ENCODE measurements around the gene TMEM131L.

DNA sequence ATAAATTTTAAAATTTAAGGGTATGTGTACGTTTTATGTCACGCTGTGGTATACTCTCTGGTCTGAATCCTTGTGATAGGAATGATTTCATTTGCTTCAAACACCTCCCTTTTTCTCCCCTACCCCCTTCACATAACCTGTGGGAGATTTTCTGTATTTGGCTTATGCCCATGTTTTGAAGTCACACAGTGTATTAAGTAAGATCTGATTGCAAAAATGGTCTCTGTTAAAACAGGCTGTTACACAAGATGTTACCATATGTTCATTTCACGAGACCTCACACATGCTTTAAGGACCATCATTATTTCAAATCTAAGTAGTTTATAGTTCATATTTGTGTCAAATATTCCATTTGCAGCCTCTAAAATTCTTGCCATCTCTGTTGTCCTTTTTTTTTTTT is 63.5 kb downstream of the TMEM131L start:
- TF ChIP-seq, protein P1, sequence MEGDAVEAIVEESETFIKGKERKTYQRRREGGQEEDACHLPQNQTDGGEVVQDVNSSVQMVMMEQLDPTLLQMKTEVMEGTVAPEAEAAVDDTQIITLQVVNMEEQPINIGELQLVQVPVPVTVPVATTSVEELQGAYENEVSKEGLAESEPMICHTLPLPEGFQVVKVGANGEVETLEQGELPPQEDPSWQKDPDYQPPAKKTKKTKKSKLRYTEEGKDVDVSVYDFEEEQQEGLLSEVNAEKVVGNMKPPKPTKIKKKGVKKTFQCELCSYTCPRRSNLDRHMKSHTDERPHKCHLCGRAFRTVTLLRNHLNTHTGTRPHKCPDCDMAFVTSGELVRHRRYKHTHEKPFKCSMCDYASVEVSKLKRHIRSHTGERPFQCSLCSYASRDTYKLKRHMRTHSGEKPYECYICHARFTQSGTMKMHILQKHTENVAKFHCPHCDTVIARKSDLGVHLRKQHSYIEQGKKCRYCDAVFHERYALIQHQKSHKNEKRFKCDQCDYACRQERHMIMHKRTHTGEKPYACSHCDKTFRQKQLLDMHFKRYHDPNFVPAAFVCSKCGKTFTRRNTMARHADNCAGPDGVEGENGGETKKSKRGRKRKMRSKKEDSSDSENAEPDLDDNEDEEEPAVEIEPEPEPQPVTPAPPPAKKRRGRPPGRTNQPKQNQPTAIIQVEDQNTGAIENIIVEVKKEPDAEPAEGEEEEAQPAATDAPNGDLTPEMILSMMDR (IDR thresholded peaks at IDR 0.05): no peak
- no peak for TF ChIP-seq POLR2AphosphoS5 (IDR thresholded peaks at IDR 0.05)
